Colonic mucosa (tissue), 4 donors: ENCODE data around the gene RPL38. TPM values are rescaled to one million over a fixed set of nuclear protein-coding genes. Genes with fewer than 3 reads are reported as not detected.
A peak's percentile ranks its signal among the peaks of the same experiment; 100 is the strongest.

Experiments
- DNase-seq: peaks from one replicate; pipeline ENCODE4 v3.0.0-alpha.2; 2020
- H3K27ac ChIP-seq: fragments of 200-600 bp; one replicate; pipeline ENCODE4 v1.8.0; 2021
- H3K27me3 ChIP-seq: fragments of 200-600 bp; one replicate; pipeline ENCODE4 v1.8.0; 2021
- H3K36me3 ChIP-seq: fragments of 200-600 bp; one replicate; pipeline ENCODE4 v1.8.0; 2021
- H3K4me1 ChIP-seq: fragments of 200-600 bp; one replicate; pipeline ENCODE4 v1.8.0; 2021; ENCODE audit warnings: mild to moderate bottlenecking
- H3K4me3 ChIP-seq: fragments of 200-600 bp; one replicate; pipeline ENCODE4 v1.8.0; 2021
- H3K9ac ChIP-seq, 2 donors: one replicate each; pipeline ENCODE4 v1.7.0; 2013; ENCODE audit warnings: control low read depth in 2 of 2, low read depth in 2 of 2, low read length in 2 of 2
- H3K9me3 ChIP-seq: fragments of 200-600 bp; one replicate; pipeline ENCODE4 v1.8.0; 2021
- CTCF ChIP-seq: fragments of 200-600 bp; IDR thresholded peaks from one replicate; pipeline ENCODE4 v1.8.0; 2022; ENCODE audit warnings: antibody characterized with exemption, mild to moderate bottlenecking
- intact Hi-C: fragments of 100-400 bp; cut with DNase I; formaldehyde crosslinking; loops from one replicate; pipeline ENCODE4 v1.14.1; 2022
- total RNA-seq, 2 donors: library from RNA; stranded (reverse); fragmentation: NEBNext Ultra II Directional in 1 of 2; extraction: Animal tissue kit (Norgen Biotek cat#: 25700) in 1 of 2; gene quantifications; one replicate each; pipeline ENCODE4 v1.2.1, GENCODE V29; 2021
- donor health status: healthy.
- donor health status: DM: no; HTN: no; CAD: no.
- donor health status: DM: no; HTN: no; CAD: no.

Gene RPL38
- total RNA-seq, 2 donors from 2014 or later = 723 to 795 TPM

- no peaks in the 10 kb centered on the region for H3K4me1 ChIP-seq
- DNase-seq = no peak
- no peaks in the 10 kb centered on the region for H3K9me3 ChIP-seq
- H3K27ac ChIP-seq = no peak overlapping the region
- H3K9ac ChIP-seq = no peak overlapping the region
- no peaks in the 10 kb centered on the region for H3K36me3 ChIP-seq
- intact Hi-C loops = no loop called here
- no peak for TF ChIP-seq CTCF
- no peak overlapping the region for H3K4me3 ChIP-seq
- H3K27me3 ChIP-seq = no peaks in the 10 kb centered on the region
Observed at GRCh38 chr17:74164446-74165045, 38.9 kb upstream of the RPL38 start.

GRCh38 chr17:74165797-74166365 is 37.6 kb upstream of the RPL38 start:
- no peaks in the 10 kb centered on the region for H3K9me3 ChIP-seq
- no peak for TF ChIP-seq CTCF
- H3K4me3 ChIP-seq = no peak overlapping the region
- no peaks in the 10 kb centered on the region for H3K36me3 ChIP-seq
- H3K27me3 ChIP-seq = no peaks in the 10 kb centered on the region
- DNase-seq = no peak
- H3K9ac ChIP-seq = no peak overlapping the region
- H3K4me1 ChIP-seq = no peaks in the 10 kb centered on the region
- intact Hi-C loops = no loop called here
- H3K27ac ChIP-seq = no peak overlapping the region

GRCh38 chr17:74170924-74171323 is 32.6 kb upstream of the RPL38 start:
- Histone ChIP-seq H3K9me3 (no peaks in the 10 kb centered on the region), H3K27ac (no peak overlapping the region), H3K4me3 (no peak overlapping the region), H3K36me3 (no peaks in the 10 kb centered on the region), H3K4me1 (no peaks in the 10 kb centered on the region), H3K27me3 (peaks cover 4% of the 10 kb centered on the region), H3K9ac (no peak overlapping the region)
- DNase-seq = no peak
- no peak for TF ChIP-seq CTCF
- intact Hi-C loops = no loop called here

- no peak overlapping the region for H3K27ac ChIP-seq
- intact Hi-C loops = no loop called here
- peaks cover 4% of the 10 kb centered on the region for H3K27me3 ChIP-seq
- no peaks in the 10 kb centered on the region for H3K9me3 ChIP-seq
- DNase-seq = no peak
- H3K36me3 ChIP-seq = no peaks in the 10 kb centered on the region
- TF ChIP-seq CTCF = no peak
- no peaks in the 10 kb centered on the region for H3K4me1 ChIP-seq
- no peak overlapping the region for H3K9ac ChIP-seq
- no peak overlapping the region for H3K4me3 ChIP-seq
Observed at GRCh38 chr17:74172700-74173099, 30.8 kb upstream of the RPL38 start.

- intact Hi-C loops = loop anchor here (2.0 to 5.0 kb wide), 2 partner anchors 86 to 749 kb away; no protein-coding TSS in a partner anchor
- peak; percentile 66 for TF ChIP-seq CTCF
Observed at GRCh38 chr17:74176546-74177001, 26.9 kb upstream of the RPL38 start.

More at GRCh38 chr17:74176546-74177001, 26.9 kb upstream of the RPL38 start:
- Histone ChIP-seq H3K9ac (peak overlapping the region in 1 of 2 donors; percentile 16), H3K36me3 (no peaks in the 10 kb centered on the region), H3K4me1 (no peaks in the 10 kb centered on the region), H3K27me3 (peaks cover 4% of the 10 kb centered on the region), H3K9me3 (no peaks in the 10 kb centered on the region), H3K27ac (no peak overlapping the region), H3K4me3 (no peak overlapping the region)
- peak; percentile 64 for DNase-seq
